Vagina (tissue), 2 donors: Measurements from ENCODE around the gene GLB1L3.

Source experiments
- POLR2A ChIP-seq, 2 donors: fragments of 450-650 bp; IDR thresholded peaks; one replicate each; pipeline ENCODE4 v1.6.1; 2017; ENCODE audit warnings: antibody characterized with exemption in 2 of 2, mild to moderate bottlenecking in 2 of 2, moderate library complexity in 2 of 2
- POLR2AphosphoS5 ChIP-seq, 2 donors: sonication (generic); formaldehyde crosslinking; IDR thresholded peaks; one replicate each; pipeline ENCODE4 v1.9.0; 2017; ENCODE audit warnings: antibody characterized with exemption in 2 of 2, mild to moderate bottlenecking in 2 of 2, low read depth in 1 of 2; ENCODE audit not compliant: insufficient read depth in 1 of 2
- TF ChIP-seq, protein P1 (sequence below), 3 experiments: fragments of 450-650 bp in 2 of 3; fragments of 200-600 bp in 1 of 3; sonication (generic) in 1 of 3; IDR thresholded peaks; one replicate each; pipeline ENCODE4 v1.5.1; 2017 to 2019; ENCODE audit warnings: antibody characterized with exemption in 3 of 3, mild to moderate bottlenecking in 2 of 3, moderate library complexity in 2 of 3

DNA sequence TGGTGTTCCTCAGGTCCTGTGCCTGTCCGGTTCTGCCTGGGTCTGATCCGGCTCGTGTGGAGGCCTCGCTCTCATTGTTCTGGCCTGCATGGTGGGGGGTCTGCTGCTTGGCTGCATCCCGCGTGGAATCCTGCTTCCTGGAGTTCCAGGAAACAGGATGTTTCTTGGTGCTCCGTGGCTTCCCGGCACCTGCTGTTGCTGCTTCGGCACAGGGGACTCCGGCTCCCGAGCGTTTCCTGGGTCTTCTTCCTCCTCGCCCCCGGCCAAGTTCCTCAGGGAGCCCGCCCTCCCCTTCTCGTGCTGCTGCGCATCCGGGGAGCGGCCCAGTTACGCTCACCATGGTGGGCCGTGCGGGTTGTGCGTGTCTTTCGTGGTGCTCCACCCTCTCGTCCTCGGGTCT is 85.5 kb downstream of the GLB1L3 start:
- TF ChIP-seq POLR2A (IDR thresholded peaks at IDR 0.05): no peak
- TF ChIP-seq, protein P1, sequence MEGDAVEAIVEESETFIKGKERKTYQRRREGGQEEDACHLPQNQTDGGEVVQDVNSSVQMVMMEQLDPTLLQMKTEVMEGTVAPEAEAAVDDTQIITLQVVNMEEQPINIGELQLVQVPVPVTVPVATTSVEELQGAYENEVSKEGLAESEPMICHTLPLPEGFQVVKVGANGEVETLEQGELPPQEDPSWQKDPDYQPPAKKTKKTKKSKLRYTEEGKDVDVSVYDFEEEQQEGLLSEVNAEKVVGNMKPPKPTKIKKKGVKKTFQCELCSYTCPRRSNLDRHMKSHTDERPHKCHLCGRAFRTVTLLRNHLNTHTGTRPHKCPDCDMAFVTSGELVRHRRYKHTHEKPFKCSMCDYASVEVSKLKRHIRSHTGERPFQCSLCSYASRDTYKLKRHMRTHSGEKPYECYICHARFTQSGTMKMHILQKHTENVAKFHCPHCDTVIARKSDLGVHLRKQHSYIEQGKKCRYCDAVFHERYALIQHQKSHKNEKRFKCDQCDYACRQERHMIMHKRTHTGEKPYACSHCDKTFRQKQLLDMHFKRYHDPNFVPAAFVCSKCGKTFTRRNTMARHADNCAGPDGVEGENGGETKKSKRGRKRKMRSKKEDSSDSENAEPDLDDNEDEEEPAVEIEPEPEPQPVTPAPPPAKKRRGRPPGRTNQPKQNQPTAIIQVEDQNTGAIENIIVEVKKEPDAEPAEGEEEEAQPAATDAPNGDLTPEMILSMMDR (IDR thresholded peaks at IDR 0.05): no peak
- TF ChIP-seq POLR2AphosphoS5 (IDR thresholded peaks at IDR 0.05; ENCODE audit: insufficient read depth in 1 of 2, low read depth in 1 of 2): no peak
